ENCODE measurements around the gene ODC1.

ODC1 gene

GRCh38 chr2:10487081-10487740, 39.1 kb upstream of the ODC1 start:
- H3K27me3 Mint-ChIP-seq (ENCODE audit: low read depth, poor library complexity) = peaks cover 12% of the 10 kb centered on the region
- no peak overlapping the region for H3K4me3 Mint-ChIP-seq
- H3K27ac Mint-ChIP-seq = peak overlapping the region; percentile 52
- H3K9me3 Mint-ChIP-seq = peaks cover 12% of the 10 kb centered on the region
- H3K36me3 Mint-ChIP-seq (ENCODE audit: low read depth) = peaks cover 5% of the 10 kb centered on the region
- peaks cover 20% of the 10 kb centered on the region for H3K4me1 Mint-ChIP-seq
- DNase-seq = no peak
- no peak for TF ChIP-seq CTCF (IDR thresholded peaks at IDR 0.05)

- no peak for DNase-seq
- peaks cover 13% of the 10 kb centered on the region for H3K27me3 Mint-ChIP-seq (ENCODE audit: low read depth, poor library complexity)
- peaks cover 20% of the 10 kb centered on the region for H3K4me1 Mint-ChIP-seq
- no peak overlapping the region for H3K27ac Mint-ChIP-seq
- H3K4me3 Mint-ChIP-seq = no peak overlapping the region
- no peak for TF ChIP-seq CTCF (IDR thresholded peaks at IDR 0.05)
- peaks cover 5% of the 10 kb centered on the region for H3K36me3 Mint-ChIP-seq (ENCODE audit: low read depth)
- H3K9me3 Mint-ChIP-seq = peaks cover 12% of the 10 kb centered on the region
Measured at GRCh38 chr2:10486601-10487079, 38.5 kb upstream of the ODC1 start.

GRCh38 chr2:10486091-10486490, 38.0 kb upstream of the ODC1 start:
- Mint-ChIP-seq H3K4me1 (peaks cover 20% of the 10 kb centered on the region), H3K27ac (no peak overlapping the region), H3K9me3 (peaks cover 6% of the 10 kb centered on the region), H3K27me3 (ENCODE audit: low read depth, poor library complexity) (peaks cover 13% of the 10 kb centered on the region), H3K4me3 (no peak overlapping the region), H3K36me3 (ENCODE audit: low read depth) (peaks cover 2% of the 10 kb centered on the region)
- no peak for TF ChIP-seq CTCF (IDR thresholded peaks at IDR 0.05)
- DNase-seq = no peak

- Mint-ChIP-seq H3K4me3 (no peak overlapping the region), H3K4me1 (peaks cover 38% of the 10 kb centered on the region), H3K9me3 (no peaks in the 10 kb centered on the region), H3K27ac (no peak overlapping the region), H3K27me3 (ENCODE audit: low read depth, poor library complexity) (peaks cover 7% of the 10 kb centered on the region), H3K36me3 (ENCODE audit: low read depth) (no peaks in the 10 kb centered on the region)
- no peak for TF ChIP-seq CTCF (IDR thresholded peaks at IDR 0.05)
- no peak for DNase-seq
Measured at GRCh38 chr2:10482913-10483312, 34.8 kb upstream of the ODC1 start.

GRCh38 chr2:10482460-10482859, 34.3 kb upstream of the ODC1 start:
- no peak for TF ChIP-seq CTCF (IDR thresholded peaks at IDR 0.05)
- Mint-ChIP-seq H3K4me3 (no peak overlapping the region), H3K27ac (no peak overlapping the region), H3K27me3 (ENCODE audit: low read depth, poor library complexity) (peaks cover 5% of the 10 kb centered on the region), H3K4me1 (peaks cover 40% of the 10 kb centered on the region), H3K9me3 (no peaks in the 10 kb centered on the region), H3K36me3 (ENCODE audit: low read depth) (no peaks in the 10 kb centered on the region)
- DNase-seq = no peak

GRCh38 chr2:10481666-10482157, 33.6 kb upstream of the ODC1 start:
- Mint-ChIP-seq H3K27ac (peak overlapping the region; percentile 83), H3K9me3 (no peaks in the 10 kb centered on the region), H3K4me1 (peaks cover 41% of the 10 kb centered on the region), H3K4me3 (no peak overlapping the region), H3K36me3 (ENCODE audit: low read depth) (no peaks in the 10 kb centered on the region), H3K27me3 (ENCODE audit: low read depth, poor library complexity) (peaks cover 5% of the 10 kb centered on the region)
- DNase-seq = no peak
- TF ChIP-seq CTCF (IDR thresholded peaks at IDR 0.05) = no peak

Data from nephron progenitor cell (in vitro differentiated cells).